ENCODE measurements around the gene TNS2.

DNA sequence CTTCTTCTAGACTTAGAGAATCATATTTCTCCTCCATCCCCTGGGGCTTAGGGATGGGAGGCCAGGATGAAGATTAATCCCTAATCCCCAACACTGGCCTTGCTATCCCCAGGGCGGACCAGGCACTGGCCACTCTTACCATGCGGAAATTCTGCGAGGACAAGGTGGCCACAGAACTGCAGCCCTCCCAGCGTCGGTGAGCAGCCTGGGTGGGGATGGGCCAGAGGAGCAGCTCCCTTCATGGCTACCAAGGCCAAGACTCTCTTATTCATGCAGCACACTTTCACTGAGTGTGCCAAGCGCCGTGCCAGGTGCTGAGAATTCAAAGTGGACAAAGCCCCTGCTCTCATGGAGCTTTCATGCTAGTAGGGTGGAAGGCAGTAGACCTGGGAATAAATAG lies 7.0 kb downstream of the TNS2 start:
- TF ChIP-seq REST (IDR thresholded peaks at IDR 0.05; ENCODE audit: low read depth) (no peak), YY1 (IDR thresholded peaks at IDR 0.05; ENCODE audit: low read depth) (no peak), ZBTB7A (IDR thresholded peaks at IDR 0.05; ENCODE audit: low read depth) (no peak)
